Subcutaneous abdominal adipose tissue (tissue), 5 donors: ENCODE results near the gene SFT2D2.
A peak's percentile ranks its signal among the peaks of the same experiment; 100 is the strongest.

Experiments used
- H3K27ac ChIP-seq: one replicate; pipeline ENCODE4 v1.7.0; 2013; ENCODE audit warnings: low read depth, mild to moderate bottlenecking, inconsistent platforms, low read length, moderate library complexity
- H3K27me3 ChIP-seq, 5 donors: one replicate each; pipeline ENCODE4 v1.7.0; 2013; ENCODE audit warnings: low read length in 5 of 5, inconsistent platforms in 1 of 5; ENCODE audit not compliant: control insufficient read depth in 5 of 5, insufficient read depth in 4 of 5
- H3K36me3 ChIP-seq, 5 donors: one replicate each; pipeline ENCODE4 v1.7.0; 2013; ENCODE audit warnings: low read length in 5 of 5; ENCODE audit not compliant: control insufficient read depth in 5 of 5, insufficient read depth in 5 of 5
- H3K4me1 ChIP-seq, 5 donors: one replicate each; pipeline ENCODE4 v1.7.0; 2013; ENCODE audit warnings: low read length in 5 of 5, mild to moderate bottlenecking in 3 of 5, moderate library complexity in 1 of 5; ENCODE audit not compliant: control insufficient read depth in 5 of 5, insufficient read depth in 5 of 5
- H3K4me3 ChIP-seq, 5 donors: one replicate each; pipeline ENCODE4 v1.7.0; 2013; ENCODE audit warnings: low read length in 5 of 5, low read depth in 1 of 5
- H3K9ac ChIP-seq, 5 donors: one replicate each; pipeline ENCODE4 v1.7.0; 2013; ENCODE audit warnings: low read length in 5 of 5, mild to moderate bottlenecking in 4 of 5, moderate library complexity in 3 of 5
- H3K9me3 ChIP-seq, 5 donors: one replicate each; pipeline ENCODE4 v1.7.0; 2013; ENCODE audit warnings: low read length in 5 of 5; ENCODE audit not compliant: control insufficient read depth in 5 of 5
- donor health status: healthy.
- donor health status: healthy.
- donor health status: healthy.
- donor health status: healthy.
- donor health status: healthy.

SFT2D2 gene

DNA sequence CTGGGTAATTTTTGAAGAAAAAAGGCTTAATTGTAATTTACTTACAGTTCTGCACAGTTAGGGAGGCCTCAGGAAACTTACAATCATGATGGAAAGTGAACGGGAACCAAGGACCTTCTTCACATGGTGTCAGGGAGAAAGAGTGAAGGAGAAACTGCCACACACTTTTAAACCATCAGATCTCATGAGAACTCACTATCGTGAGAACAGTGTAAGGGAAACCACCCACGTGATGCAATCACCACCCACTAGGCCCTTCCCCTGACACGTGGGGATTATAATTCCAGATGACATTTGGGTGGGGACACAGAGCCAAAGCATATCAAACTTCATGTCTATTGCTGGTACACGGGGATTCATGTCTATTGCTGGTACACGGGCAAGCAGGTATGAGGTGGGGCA, 5.3 kb upstream of the SFT2D2 start:
- Histone ChIP-seq H3K27me3 (peaks cover 0 to 5% (median 0%) of the 10 kb centered on the region in 5 donors), H3K4me3 (no peak overlapping the region), H3K4me1 (peaks cover 0 to 6% (median 5%) of the 10 kb centered on the region in 5 donors), H3K9me3 (peaks cover 0 to 6% (median 3%) of the 10 kb centered on the region in 5 donors), H3K36me3 (no peaks in the 10 kb centered on the region), H3K9ac (no peak overlapping the region), H3K27ac (no peak overlapping the region)

DNA sequence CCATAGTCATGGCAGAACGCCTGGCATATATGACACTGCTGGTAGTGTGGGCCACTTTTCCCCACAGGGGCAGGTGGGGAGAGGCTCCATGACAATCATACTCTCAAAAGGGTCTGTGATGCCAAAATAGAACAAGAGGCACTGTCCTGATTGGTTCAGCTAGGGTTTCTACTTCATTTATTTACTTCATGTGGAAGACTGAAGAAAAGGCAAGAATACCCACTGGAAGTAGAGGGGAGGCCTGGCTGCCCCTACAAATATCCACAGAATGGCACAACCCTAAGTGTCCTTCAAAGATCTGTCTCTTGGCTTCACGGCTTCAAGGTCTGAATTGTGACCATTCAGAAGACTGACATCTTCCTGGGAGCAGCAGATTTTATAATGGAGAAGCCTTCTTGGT, 4.5 kb upstream of the SFT2D2 start:
- H3K9me3 ChIP-seq, result peaks cover 0 to 6% (median 3%) of the 10 kb centered on the region in 5 donors
- no peaks in the 10 kb centered on the region for H3K36me3 ChIP-seq
- peaks cover 0 to 5% (median 0%) of the 10 kb centered on the region in 5 donors for H3K27me3 ChIP-seq
- H3K27ac ChIP-seq, result no peak overlapping the region
- no peak overlapping the region for H3K9ac ChIP-seq
- H3K4me1 ChIP-seq, result peaks cover 0 to 9% (median 7%) of the 10 kb centered on the region in 5 donors
- no peak overlapping the region for H3K4me3 ChIP-seq

DNA sequence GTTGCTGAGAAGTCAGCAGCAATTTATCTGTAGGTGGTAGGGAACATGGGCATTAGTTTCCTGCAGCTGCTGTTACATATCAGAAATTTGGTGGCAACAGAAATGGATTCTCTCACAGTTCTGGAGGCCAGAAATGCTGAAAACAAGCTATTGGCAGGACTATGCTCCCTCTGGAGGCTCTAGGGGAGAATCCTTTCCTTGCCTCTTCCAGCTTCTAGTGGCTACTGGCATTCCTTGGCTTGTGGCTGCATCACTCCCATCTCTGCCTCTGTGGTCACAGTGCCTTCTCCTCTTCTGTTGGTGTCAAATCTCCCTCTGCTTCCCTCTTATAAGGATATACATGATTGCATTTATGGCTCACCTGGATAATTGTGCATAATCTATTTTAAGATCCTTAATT, 2.5 kb upstream of the SFT2D2 start:
- Histone ChIP-seq H3K27ac (no peak overlapping the region), H3K27me3 (peaks cover 0 to 5% (median 0%) of the 10 kb centered on the region in 5 donors), H3K9me3 (peaks cover 0 to 6% (median 3%) of the 10 kb centered on the region in 5 donors), H3K4me3 (no peak overlapping the region), H3K4me1 (peaks cover 0 to 26% (median 25%) of the 10 kb centered on the region in 5 donors), H3K36me3 (no peaks in the 10 kb centered on the region), H3K9ac (no peak overlapping the region)

DNA sequence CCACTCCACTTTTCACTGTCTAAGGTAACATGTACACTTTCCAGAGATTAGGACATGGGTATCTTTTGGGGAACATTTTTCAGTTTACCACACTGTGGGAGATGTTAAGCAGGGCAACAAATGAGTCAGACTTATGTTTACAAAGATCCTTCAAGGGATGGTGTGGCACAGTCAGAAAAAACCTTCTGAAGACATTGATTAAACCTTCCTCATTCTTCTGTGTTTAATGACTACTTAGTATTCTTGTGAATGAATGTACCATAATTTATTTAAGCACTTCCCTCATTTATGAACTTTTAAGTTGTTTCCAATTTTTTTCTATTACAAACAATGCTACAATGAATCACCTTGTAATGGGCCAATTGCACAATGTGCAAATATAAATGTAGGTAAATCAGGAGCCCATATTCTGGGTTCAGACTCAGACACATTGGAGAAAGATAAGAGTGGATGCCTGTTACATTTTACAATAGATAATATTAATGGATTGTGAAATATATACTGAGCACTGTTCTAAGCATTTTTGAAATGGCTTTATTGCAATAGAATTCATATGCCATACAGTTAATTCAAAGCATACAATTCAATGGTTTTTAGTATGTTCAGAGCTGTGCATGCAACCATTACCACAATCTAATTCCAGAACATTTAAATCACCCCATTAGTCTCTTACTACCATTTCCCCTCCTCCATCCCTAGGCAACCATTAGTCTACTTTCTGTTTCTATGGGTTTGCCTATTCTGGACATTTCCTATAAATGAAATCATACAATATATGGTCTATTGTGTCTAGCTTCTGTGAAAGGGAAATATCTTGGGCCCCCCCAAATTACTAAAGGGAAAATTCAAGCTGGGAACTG, 1.9 kb upstream of the SFT2D2 start:
- Histone ChIP-seq H3K4me3 (no peak overlapping the region), H3K27ac (no peak overlapping the region), H3K4me1 (peaks cover 0 to 33% (median 30%) of the 10 kb centered on the region in 5 donors), H3K36me3 (no peaks in the 10 kb centered on the region), H3K9me3 (peaks cover 0 to 6% (median 3%) of the 10 kb centered on the region in 5 donors), H3K27me3 (peaks cover 0 to 5% (median 0%) of the 10 kb centered on the region in 5 donors), H3K9ac (no peak overlapping the region)

DNA sequence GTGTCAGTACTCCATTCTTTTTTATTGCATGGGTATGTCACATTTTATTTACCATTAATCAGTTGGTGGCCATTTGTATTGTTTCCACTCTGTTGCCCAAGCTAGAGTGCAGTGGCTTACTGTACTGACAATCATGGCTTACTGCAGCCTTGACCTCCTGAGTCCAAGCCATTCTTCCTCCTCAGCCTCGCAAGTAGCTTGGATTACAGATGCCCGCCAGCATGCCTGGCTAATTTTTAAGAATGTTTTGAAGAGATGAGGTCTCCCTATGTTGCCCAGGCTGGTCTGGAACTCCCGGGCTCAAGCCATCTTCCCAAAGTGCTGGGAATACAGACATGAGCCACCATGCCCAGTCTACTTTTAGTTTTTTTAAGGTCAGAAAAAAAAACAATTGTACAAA, 813 bp upstream of the SFT2D2 start:
- H3K4me1 ChIP-seq, result peaks cover 0 to 41% (median 39%) of the 10 kb centered on the region in 5 donors
- no peak overlapping the region for H3K27ac ChIP-seq
- peaks cover 0 to 6% (median 3%) of the 10 kb centered on the region in 5 donors for H3K9me3 ChIP-seq
- H3K27me3 ChIP-seq, result peaks cover 0 to 5% (median 0%) of the 10 kb centered on the region in 5 donors
- H3K36me3 ChIP-seq, result peaks cover 0 to 2% (median 0%) of the 10 kb centered on the region in 5 donors
- no peak overlapping the region for H3K9ac ChIP-seq
- H3K4me3 ChIP-seq, result peak overlapping the region in 4 of 5 donors; percentile 87 to 96 (median 93)

DNA sequence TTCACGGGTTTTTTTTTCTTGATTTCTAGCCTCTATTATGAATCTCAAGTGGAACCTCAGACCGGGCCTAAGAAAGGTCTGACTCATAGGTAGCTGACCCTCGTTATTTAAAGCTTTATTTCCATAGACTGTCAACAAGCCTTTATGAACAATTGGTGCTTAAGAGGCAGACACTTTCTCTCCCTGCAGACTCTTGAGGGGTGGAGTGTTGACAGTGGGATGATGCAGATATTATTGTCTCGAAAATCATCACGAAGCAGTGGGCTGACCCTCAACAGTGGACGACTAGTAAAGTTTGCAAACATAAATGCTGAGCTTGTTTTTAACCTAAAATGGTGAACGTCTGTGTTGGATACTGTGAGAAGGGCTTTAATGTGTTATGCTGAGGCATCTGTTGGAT, 1.8 kb downstream of the SFT2D2 start:
- peak overlapping the region in 3 of 5 donors; percentile 85 to 97 (median 94) for H3K9ac ChIP-seq
- H3K4me1 ChIP-seq, result peaks cover 0 to 53% (median 44%) of the 10 kb centered on the region in 5 donors

DNA sequence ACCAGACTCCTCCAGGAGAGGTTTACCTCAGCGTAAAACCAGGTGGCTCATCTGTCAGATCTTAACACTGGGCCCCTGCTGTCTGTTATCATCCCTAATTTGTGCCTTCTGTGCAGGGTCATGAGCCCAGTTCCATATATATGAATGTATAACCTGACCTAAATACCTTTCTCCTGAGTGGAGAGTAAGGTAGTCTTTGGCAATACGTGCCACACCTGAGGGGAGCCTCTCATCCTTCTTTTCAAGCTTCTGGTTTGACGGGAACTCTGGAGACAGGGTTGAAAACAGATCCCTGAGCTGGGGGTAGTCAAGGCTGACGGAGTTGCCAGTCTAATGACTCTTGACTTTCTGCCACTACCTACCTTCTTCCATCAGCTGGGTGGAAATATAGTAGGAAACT, 4.1 kb downstream of the SFT2D2 start:
- peaks cover 8 to 35% (median 28%) of the 10 kb centered on the region in 5 donors for H3K36me3 ChIP-seq
- H3K9me3 ChIP-seq, result no peaks in the 10 kb centered on the region
- H3K4me1 ChIP-seq, result peaks cover 0 to 53% (median 44%) of the 10 kb centered on the region in 5 donors
- no peaks in the 10 kb centered on the region for H3K27me3 ChIP-seq
- H3K9ac ChIP-seq, result no peak overlapping the region
- no peak overlapping the region for H3K27ac ChIP-seq
- no peak overlapping the region for H3K4me3 ChIP-seq

More for the DNA sequence above, 1.8 kb downstream of the SFT2D2 start:
- H3K36me3 ChIP-seq, result peaks cover 3 to 18% (median 15%) of the 10 kb centered on the region in 5 donors
- H3K4me3 ChIP-seq, result peak overlapping the region in 4 of 5 donors; percentile 34 to 92 (median 86)
- peaks cover 0 to 6% (median 3%) of the 10 kb centered on the region in 5 donors for H3K9me3 ChIP-seq
- no peaks in the 10 kb centered on the region for H3K27me3 ChIP-seq
- H3K27ac ChIP-seq, result peak overlapping the region; percentile 63

DNA sequence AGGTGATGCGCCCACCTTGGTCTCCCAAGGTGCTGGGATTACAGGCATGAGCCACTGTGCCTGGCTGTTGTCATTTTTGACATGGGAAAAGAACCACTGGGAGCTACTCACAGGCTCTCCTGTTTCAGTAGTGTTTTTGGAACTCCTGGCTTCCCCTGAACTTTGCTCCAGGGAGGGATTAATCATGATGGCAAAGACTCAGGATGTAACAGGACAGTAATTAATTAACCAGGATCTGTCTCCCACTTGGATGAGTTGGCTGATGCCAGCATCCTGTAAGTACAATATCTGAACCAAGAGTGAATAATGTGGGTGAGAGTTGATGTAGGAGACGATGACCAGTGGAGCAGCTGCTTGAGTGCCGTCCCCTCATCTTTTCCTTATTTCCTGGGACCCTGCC, 4.9 kb downstream of the SFT2D2 start:
- peaks cover 8 to 39% (median 33%) of the 10 kb centered on the region in 5 donors for H3K36me3 ChIP-seq
- no peak overlapping the region for H3K4me3 ChIP-seq
- no peak overlapping the region for H3K27ac ChIP-seq
- H3K27me3 ChIP-seq, result no peaks in the 10 kb centered on the region
- H3K9me3 ChIP-seq, result no peaks in the 10 kb centered on the region
- H3K4me1 ChIP-seq, result peaks cover 0 to 53% (median 45%) of the 10 kb centered on the region in 5 donors
- H3K9ac ChIP-seq, result no peak overlapping the region

DNA sequence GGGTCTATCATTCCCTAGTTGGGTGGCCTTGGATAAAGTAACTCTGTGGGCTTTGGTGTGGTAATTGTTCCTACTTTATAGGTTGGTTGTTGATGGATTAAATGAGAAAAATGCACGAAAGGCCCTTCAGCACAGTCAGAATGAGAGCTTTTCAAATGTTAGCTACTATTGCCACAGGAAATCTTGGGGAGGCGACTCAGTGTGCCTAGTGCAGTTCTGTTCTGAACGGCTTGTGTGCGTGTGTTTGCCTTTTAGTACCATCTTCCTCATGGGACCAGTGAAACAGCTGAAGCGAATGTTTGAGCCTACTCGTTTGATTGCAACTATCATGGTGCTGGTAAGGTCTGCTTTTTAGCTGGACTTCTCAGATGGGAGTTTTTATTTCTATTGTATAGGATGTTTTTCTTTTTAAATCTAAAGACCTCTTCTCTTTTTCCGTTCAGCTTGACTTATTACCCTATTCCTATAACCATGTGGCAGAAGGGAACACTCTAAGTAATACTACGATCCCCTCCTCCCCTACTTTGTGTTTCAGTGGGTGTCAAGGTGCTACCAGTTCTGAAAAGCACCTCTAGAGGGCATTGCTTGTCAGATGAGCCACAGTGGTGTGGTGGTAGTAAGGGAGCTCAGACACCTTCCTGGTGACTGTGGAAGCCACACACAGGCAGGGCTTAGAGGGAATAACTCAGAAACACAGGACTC, 9.2 kb downstream of the SFT2D2 start:
- H3K36me3 ChIP-seq, result peaks cover 18 to 76% (median 59%) of the 10 kb centered on the region in 5 donors
- no peaks in the 10 kb centered on the region for H3K27me3 ChIP-seq
- H3K9ac ChIP-seq, result peak overlapping the region in 1 of 5 donors; percentile 18
- no peak overlapping the region for H3K27ac ChIP-seq
- H3K4me1 ChIP-seq, result peaks cover 0 to 24% (median 16%) of the 10 kb centered on the region in 5 donors
- H3K4me3 ChIP-seq, result no peak overlapping the region
- no peaks in the 10 kb centered on the region for H3K9me3 ChIP-seq

DNA sequence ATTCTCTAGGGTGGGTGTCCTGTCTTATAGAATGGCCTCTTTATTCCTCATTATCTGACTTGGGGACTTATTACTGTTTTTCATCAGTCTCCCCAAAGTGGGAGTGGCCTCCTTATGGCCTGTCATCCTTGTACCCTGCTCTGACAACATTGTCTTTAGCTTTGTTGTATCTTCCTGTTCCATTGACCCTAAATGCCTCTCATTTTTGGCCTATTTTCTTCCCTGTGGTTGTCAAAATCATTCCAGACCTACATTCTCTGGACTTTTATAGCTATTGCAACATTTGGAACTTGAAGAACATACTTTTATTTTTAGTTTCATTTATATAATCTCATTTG, 9.7 kb downstream of the SFT2D2 start:
- H3K27ac ChIP-seq, result no peak overlapping the region
- H3K36me3 ChIP-seq, result peaks cover 18 to 78% (median 61%) of the 10 kb centered on the region in 5 donors
- no peak overlapping the region for H3K4me3 ChIP-seq

More for the DNA sequence above, 9.7 kb downstream of the SFT2D2 start:
- Histone ChIP-seq H3K9me3 (no peaks in the 10 kb centered on the region), H3K9ac (peak overlapping the region in 2 of 5 donors; percentile 18 to 54), H3K27me3 (no peaks in the 10 kb centered on the region), H3K4me1 (peaks cover 0 to 19% (median 15%) of the 10 kb centered on the region in 5 donors)
